Naive thymus-derived CD4-positive, alpha-beta T cell (primary cell): ENCODE data around the gene ITGA3. TPM values are rescaled to one million over a fixed set of nuclear protein-coding genes. Genes with fewer than 3 reads are reported as not detected.

ENCODE experiments used
- ATAC-seq: fragments of 150-1000 bp; cut with Tn5 transposase; 2 replicates; pipeline ENCODE4 v1.10.0; 2021; ENCODE audit warnings: mild to moderate bottlenecking, moderate library complexity
- CTCF ChIA-PET: fragments of 350-600 bp; sonication (Branson Sonifier 250); formaldehyde crosslinking; loops from one replicate; lab custom pipeline; 2021; ENCODE audit warnings: antibody characterized with exemption; lab: Charles Lee
- POLR2A ChIA-PET: fragments of 350-600 bp; sonication (Branson Sonifier 250); formaldehyde crosslinking; loops from one replicate; lab custom pipeline; 2021; ENCODE audit warnings: antibody characterized with exemption, inconsistent platforms; lab: Charles Lee
- DNase-seq, 9 donors: peaks; one replicate each; pipeline versions ENCODE4 v3.0.0 to v3.0.0-alpha.2; 2020 to 2022; ENCODE audit warnings: mixed read lengths in 1 of 9
- H3K27ac ChIP-seq: one replicate; pipeline ENCODE4 v1.7.0; 2013; ENCODE audit warnings: mild to moderate bottlenecking, low read depth, low read length, moderate library complexity
- H3K27me3 ChIP-seq, 2 donors: one replicate each; pipeline ENCODE4 v1.7.0; 2013; ENCODE audit warnings: low read length in 2 of 2, mild to moderate bottlenecking in 2 of 2, moderate library complexity in 2 of 2; ENCODE audit not compliant: control insufficient read depth in 2 of 2, insufficient read depth in 2 of 2
- H3K36me3 ChIP-seq, 3 experiments: 1 replicate in 2 of 3; 2 replicates in 1 of 3; pipeline ENCODE4 v1.7.0; 2013; ENCODE audit warnings: low read length in 3 of 3, mild to moderate bottlenecking in 3 of 3, moderate library complexity in 1 of 3; ENCODE audit not compliant: insufficient read depth in 3 of 3, control insufficient read depth in 2 of 3
- H3K4me1 ChIP-seq, 2 donors: one replicate each; pipeline ENCODE4 v1.7.0; 2013; ENCODE audit warnings: low read length in 2 of 2, mild to moderate bottlenecking in 2 of 2, moderate library complexity in 1 of 2; ENCODE audit not compliant: control insufficient read depth in 2 of 2, insufficient read depth in 2 of 2
- H3K4me3 ChIP-seq: 2 replicates; pipeline ENCODE4 v1.7.0; 2013; ENCODE audit warnings: mild to moderate bottlenecking, low read length
- H3K9me3 ChIP-seq, 3 experiments: 1 replicate in 2 of 3; 2 replicates in 1 of 3; pipeline ENCODE4 v1.7.0; 2013; ENCODE audit warnings: low read length in 3 of 3; ENCODE audit not compliant: control insufficient read depth in 2 of 3
- H3K27ac Mint-ChIP-seq, 9 donors: one replicate each; pipeline ENCODE4 v1.8.0; 2020 to 2022; ENCODE audit warnings: mixed read lengths in 9 of 9, mild to moderate bottlenecking in 8 of 9, moderate library complexity in 5 of 9, inconsistent platforms in 2 of 9
- H3K27me3 Mint-ChIP-seq, 5 donors: one replicate each; pipeline ENCODE4 v1.8.0; 2021 to 2022; ENCODE audit warnings: mixed read lengths in 5 of 5, mild to moderate bottlenecking in 1 of 5
- H3K36me3 Mint-ChIP-seq, 5 donors: one replicate each; pipeline ENCODE4 v1.8.0; 2020 to 2022; ENCODE audit warnings: mixed read lengths in 5 of 5, mild to moderate bottlenecking in 3 of 5, inconsistent platforms in 1 of 5
- H3K4me1 Mint-ChIP-seq, 7 donors: one replicate each; pipeline ENCODE4 v1.8.0; 2020 to 2022; ENCODE audit warnings: mixed read lengths in 7 of 7, mild to moderate bottlenecking in 3 of 7, inconsistent platforms in 1 of 7
- H3K4me3 Mint-ChIP-seq, 10 donors: one replicate each; pipeline ENCODE4 v1.8.0; 2020 to 2022; ENCODE audit warnings: mild to moderate bottlenecking in 10 of 10, mixed read lengths in 10 of 10, moderate library complexity in 6 of 10, inconsistent platforms in 2 of 10
- H3K9me3 Mint-ChIP-seq, 11 donors: one replicate each; pipeline ENCODE4 v1.8.0; 2020 to 2022; ENCODE audit warnings: mixed read lengths in 11 of 11, mild to moderate bottlenecking in 4 of 11, inconsistent platforms in 1 of 11, moderate library complexity in 1 of 11
- intact Hi-C, 2 donors: fragments of 100-400 bp; cut with micrococcal nuclease; formaldehyde crosslinking; loops; one replicate each; pipeline ENCODE4 v1.15.1; 2023
- polyA plus RNA-seq, 2 donors: library from polyadenylated mRNA; unstranded; fragments of 300-500 nt; fragmentation: Illumina TruSeq; gene quantifications; one replicate each; pipeline ENCODE4 v1.2.3, GENCODE V29; 2021
- total RNA-seq, 6 experiments: library from RNA in 5 of 6; stranded (reverse) in 5 of 6; gene quantifications; 1 replicate in 5 of 6; 2 replicates in 1 of 6; pipeline ENCODE4 v1.2.3 and lab custom pipeline; 2021 to 2026

The ITGA3 gene
- total and polyA plus RNA-seq, 7 experiments from 2014 or later: 1.4 to 14.6 (median 5.4) TPM

DNA sequence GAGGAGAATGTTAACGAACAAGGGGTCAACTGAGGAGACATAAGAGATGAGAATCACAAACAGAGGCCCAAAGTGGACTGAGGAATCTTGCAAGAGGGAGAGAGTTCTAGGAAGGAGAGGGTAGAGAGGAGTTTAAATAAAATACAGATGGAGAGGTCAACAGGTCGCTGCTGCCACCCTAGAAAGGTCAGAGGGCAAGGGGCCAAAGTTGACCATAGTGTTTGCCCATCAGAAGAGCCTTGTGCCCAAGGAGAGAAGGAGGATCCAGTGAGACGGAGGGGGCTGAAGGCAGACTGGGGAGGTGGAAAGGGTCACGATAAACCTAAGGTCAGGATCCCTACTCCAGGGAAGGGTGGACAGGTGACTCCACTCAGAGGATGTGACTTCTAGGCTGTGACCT, 6.9 kb upstream of the ITGA3 start:
- H3K27me3 Mint-ChIP-seq: peaks cover 0 to 12% (median 6%) of the 10 kb centered on the region in 5 donors
- H3K27ac ChIP-seq: no peak overlapping the region
- peaks cover 0 to 40% (median 0%) of the 10 kb centered on the region in 7 donors for H3K4me1 Mint-ChIP-seq
- intact Hi-C loops: no loop called here
- H3K36me3 Mint-ChIP-seq: no peaks in the 10 kb centered on the region
- no peak for DNase-seq
- no peaks in the 10 kb centered on the region for H3K4me1 ChIP-seq
- no peak overlapping the region for H3K4me3 ChIP-seq
- no peaks in the 10 kb centered on the region for H3K27me3 ChIP-seq
- ChIA-PET POLR2A (interaction anchor here (0.5 kb wide), 1 partner anchor 223 kb away, joined by 3 read pairs; no protein-coding TSS in a partner anchor), CTCF (no interaction called here)
- no peaks in the 10 kb centered on the region for H3K36me3 ChIP-seq
- H3K9me3 ChIP-seq: no peaks in the 10 kb centered on the region
- no peak for ATAC-seq
- no peaks in the 10 kb centered on the region for H3K9me3 Mint-ChIP-seq
- H3K27ac Mint-ChIP-seq: no peak overlapping the region
- no peak overlapping the region for H3K4me3 Mint-ChIP-seq

DNA sequence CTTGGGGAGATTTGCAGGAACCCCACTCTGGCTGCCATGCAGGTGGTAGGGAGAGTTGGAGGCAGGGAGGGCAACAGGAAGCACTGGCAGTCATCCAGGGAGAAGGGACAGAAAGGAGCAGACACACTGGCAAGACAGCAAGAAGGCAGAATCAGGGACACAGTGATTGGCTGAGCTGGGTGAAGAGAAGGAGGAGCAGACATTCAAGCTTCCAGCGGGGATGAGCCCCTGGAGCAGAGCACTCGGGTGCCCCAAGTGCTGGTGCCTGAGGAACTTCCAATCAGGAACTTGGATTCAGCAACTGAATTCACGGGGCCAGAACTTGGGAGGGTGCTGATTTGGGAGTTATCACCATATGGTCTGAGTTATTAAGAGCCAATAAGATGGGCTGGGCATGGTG, 6.3 kb upstream of the ITGA3 start:
- no peak for ATAC-seq
- peaks cover 0 to 40% (median 0%) of the 10 kb centered on the region in 7 donors for H3K4me1 Mint-ChIP-seq
- Histone ChIP-seq H3K27ac (no peak overlapping the region), H3K4me3 (no peak overlapping the region), H3K27me3 (no peaks in the 10 kb centered on the region), H3K36me3 (no peaks in the 10 kb centered on the region), H3K4me1 (no peaks in the 10 kb centered on the region), H3K9me3 (no peaks in the 10 kb centered on the region)
- peak overlapping the region in 1 of 9 donors; percentile 30 for H3K27ac Mint-ChIP-seq
- CTCF ChIA-PET: no interaction called here
- POLR2A ChIA-PET: interaction anchor here (0.7 kb wide), 1 partner anchor 293 kb away, joined by 4 read pairs; no protein-coding TSS in a partner anchor
- H3K4me3 Mint-ChIP-seq: no peak overlapping the region
- H3K36me3 Mint-ChIP-seq: no peaks in the 10 kb centered on the region
- intact Hi-C loops: no loop called here
- no peak for DNase-seq
- H3K27me3 Mint-ChIP-seq: peaks cover 0 to 12% (median 6%) of the 10 kb centered on the region in 5 donors
- H3K9me3 Mint-ChIP-seq: no peaks in the 10 kb centered on the region

DNA sequence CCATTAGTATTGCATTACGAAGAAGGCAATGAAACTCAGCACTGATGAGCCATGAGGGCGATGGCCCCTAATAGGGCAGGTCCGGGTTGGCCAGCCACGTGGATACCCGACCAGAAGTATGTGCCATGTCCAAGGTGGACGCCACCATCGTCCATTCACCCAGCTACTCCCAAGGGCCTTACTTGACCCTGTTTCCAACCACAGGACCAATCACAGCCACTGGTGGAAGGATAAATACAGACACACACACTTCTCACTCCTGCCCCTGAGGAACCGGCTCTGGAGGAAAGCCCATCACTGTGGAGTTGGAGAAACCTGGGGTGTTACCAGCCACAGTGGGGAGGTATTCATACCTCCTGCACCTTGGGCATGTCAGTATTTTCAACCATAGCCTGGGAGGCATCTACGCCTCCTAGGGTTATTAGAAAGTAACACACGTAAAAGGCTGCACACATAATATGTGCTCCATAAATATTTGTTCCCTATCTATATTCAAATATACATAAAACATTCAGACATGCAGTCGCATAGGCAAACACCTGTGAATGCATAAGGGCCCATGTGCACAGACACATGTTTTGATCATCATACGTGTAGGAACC, 5.4 kb upstream of the ITGA3 start:
- no peaks in the 10 kb centered on the region for H3K9me3 ChIP-seq

DNA sequence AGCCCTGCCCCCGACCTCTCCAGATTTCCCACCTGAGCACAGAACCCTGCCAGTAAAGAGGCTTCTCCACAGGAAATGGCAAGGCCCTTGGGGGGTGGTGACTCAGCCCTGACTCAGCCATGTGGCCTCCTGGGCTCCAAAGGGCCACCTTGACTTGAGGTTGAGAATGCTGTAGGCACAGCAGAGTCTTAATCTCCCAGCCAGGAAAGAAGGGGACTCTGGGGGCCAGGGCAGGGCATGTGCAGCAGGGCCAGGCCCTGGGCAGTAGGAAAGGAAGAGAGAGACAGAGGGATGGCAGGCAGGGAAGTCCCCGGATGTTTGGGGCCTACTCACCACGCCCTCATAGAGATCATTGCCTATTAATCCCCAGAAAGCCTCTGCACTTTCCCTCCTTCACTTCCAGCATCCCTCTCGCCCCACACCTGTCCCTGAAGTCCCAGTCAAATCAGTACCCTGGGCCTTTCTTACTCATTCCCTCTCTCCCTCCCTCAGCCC, 4.8 kb upstream of the ITGA3 start:
- ATAC-seq: no peak

More for the DNA sequence above, 5.4 kb upstream of the ITGA3 start:
- ATAC-seq: no peak
- Histone ChIP-seq H3K27ac (no peak overlapping the region), H3K27me3 (no peaks in the 10 kb centered on the region), H3K4me1 (no peaks in the 10 kb centered on the region), H3K4me3 (no peak overlapping the region), H3K36me3 (no peaks in the 10 kb centered on the region)
- Mint-ChIP-seq H3K27me3 (peaks cover 0 to 7% (median 6%) of the 10 kb centered on the region in 5 donors), H3K9me3 (no peaks in the 10 kb centered on the region), H3K4me1 (peaks cover 0 to 48% (median 5%) of the 10 kb centered on the region in 7 donors), H3K36me3 (no peaks in the 10 kb centered on the region), H3K4me3 (peak overlapping the region in 1 of 10 donors; percentile 49), H3K27ac (no peak overlapping the region)
- intact Hi-C loops: no loop called here
- CTCF ChIA-PET: no interaction called here
- no peak for DNase-seq
- POLR2A ChIA-PET: no interaction called here

DNA sequence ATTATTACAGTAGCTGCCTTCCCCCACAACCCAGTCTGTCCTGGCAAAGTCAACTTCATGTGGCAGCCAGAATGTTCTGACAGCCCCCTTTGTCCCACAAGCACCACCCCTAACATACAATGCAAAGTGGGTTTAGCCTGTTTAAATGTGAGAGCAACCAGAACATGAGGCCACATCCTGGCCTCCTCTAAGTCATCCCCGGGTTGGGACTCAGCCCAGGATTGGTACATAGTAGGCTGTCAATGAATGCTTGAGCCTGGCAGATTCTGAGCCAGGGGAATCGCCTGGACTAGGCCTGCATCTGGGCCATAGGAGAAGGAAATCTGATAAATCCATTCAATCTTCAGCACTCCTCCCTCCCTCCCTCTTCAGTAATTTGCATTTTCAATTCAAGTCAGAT, 4.3 kb upstream of the ITGA3 start:
- Mint-ChIP-seq H3K4me3 (peak overlapping the region in 1 of 10 donors; percentile 49), H3K9me3 (no peaks in the 10 kb centered on the region), H3K4me1 (peaks cover 3 to 52% (median 5%) of the 10 kb centered on the region in 7 donors), H3K27ac (peak overlapping the region in 1 of 9 donors; percentile 88), H3K27me3 (peaks cover 0 to 6% (median 4%) of the 10 kb centered on the region in 5 donors), H3K36me3 (no peaks in the 10 kb centered on the region)
- H3K9me3 ChIP-seq: no peaks in the 10 kb centered on the region
- DNase-seq: no peak
- H3K4me3 ChIP-seq: no peak overlapping the region
- no peaks in the 10 kb centered on the region for H3K36me3 ChIP-seq
- intact Hi-C loops: no loop called here
- no peak for ATAC-seq
- CTCF ChIA-PET: no interaction called here
- H3K4me1 ChIP-seq: peaks cover 0 to under 1% of the 10 kb centered on the region in 2 donors
- no peaks in the 10 kb centered on the region for H3K27me3 ChIP-seq
- no peak overlapping the region for H3K27ac ChIP-seq
- POLR2A ChIA-PET: no interaction called here

More for the DNA sequence above, 4.8 kb upstream of the ITGA3 start:
- Histone ChIP-seq H3K27me3 (no peaks in the 10 kb centered on the region), H3K9me3 (no peaks in the 10 kb centered on the region), H3K27ac (no peak overlapping the region), H3K4me1 (no peaks in the 10 kb centered on the region), H3K36me3 (no peaks in the 10 kb centered on the region), H3K4me3 (no peak overlapping the region)
- intact Hi-C loops: no loop called here
- H3K4me3 Mint-ChIP-seq: peak overlapping the region in 1 of 10 donors; percentile 49
- H3K27me3 Mint-ChIP-seq: peaks cover 0 to 7% (median 6%) of the 10 kb centered on the region in 5 donors
- peak in 1 of 9 donors; percentile 70 for DNase-seq
- ChIA-PET POLR2A (no interaction called here), CTCF (no interaction called here)
- H3K9me3 Mint-ChIP-seq: no peaks in the 10 kb centered on the region
- H3K27ac Mint-ChIP-seq: peak overlapping the region in 2 of 9 donors; percentile 59 to 88
- H3K4me1 Mint-ChIP-seq: peaks cover 0 to 49% (median 5%) of the 10 kb centered on the region in 7 donors
- no peaks in the 10 kb centered on the region for H3K36me3 Mint-ChIP-seq

DNA sequence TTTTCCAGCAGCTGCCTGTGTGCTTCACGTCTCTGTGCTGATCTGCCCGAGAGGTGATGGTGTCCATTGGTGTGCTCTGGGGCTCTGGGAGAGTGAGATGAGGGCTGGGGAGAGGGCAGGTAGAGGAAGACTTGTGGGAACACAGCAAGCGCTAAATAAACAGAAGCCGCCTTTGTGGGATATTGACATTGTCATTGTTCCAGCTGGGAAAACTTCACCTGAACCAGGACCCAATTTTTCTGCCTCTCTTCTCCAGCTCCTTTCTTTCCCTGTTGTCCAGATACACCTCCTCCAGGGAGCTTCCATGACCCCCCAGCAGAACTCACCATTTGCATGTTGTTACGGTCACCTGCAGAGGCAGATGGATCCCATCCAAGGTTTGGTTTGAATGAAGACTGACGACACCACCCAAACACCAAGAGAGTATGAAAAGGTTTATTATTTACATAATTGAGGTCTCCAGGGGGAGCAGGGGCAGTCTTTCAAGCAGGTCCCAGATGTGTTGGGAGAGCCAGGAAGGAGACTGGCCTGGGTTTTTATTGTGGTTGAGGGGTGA, 3.6 kb upstream of the ITGA3 start:
- ChIA-PET CTCF (interaction anchor here (1.6 kb wide), 1 partner anchor 24 kb away, joined by 4 read pairs; no protein-coding TSS in a partner anchor), POLR2A (no interaction called here)
- intact Hi-C loops: no loop called here
- Histone ChIP-seq H3K36me3 (no peaks in the 10 kb centered on the region), H3K4me3 (no peak overlapping the region), H3K4me1 (peaks cover 0 to 7% of the 10 kb centered on the region in 2 donors), H3K27ac (no peak overlapping the region), H3K27me3 (no peaks in the 10 kb centered on the region), H3K9me3 (no peaks in the 10 kb centered on the region)
- Mint-ChIP-seq H3K4me1 (peaks cover 5 to 56% (median 11%) of the 10 kb centered on the region in 7 donors), H3K4me3 (no peak overlapping the region), H3K9me3 (no peaks in the 10 kb centered on the region), H3K36me3 (no peaks in the 10 kb centered on the region), H3K27ac (peak overlapping the region in 1 of 9 donors; percentile 66), H3K27me3 (peaks cover 0 to 6% (median 0%) of the 10 kb centered on the region in 5 donors)
- ATAC-seq: no peak
- no peak for DNase-seq
